ENCODE data around the gene DCT.

Gene DCT

DNA sequence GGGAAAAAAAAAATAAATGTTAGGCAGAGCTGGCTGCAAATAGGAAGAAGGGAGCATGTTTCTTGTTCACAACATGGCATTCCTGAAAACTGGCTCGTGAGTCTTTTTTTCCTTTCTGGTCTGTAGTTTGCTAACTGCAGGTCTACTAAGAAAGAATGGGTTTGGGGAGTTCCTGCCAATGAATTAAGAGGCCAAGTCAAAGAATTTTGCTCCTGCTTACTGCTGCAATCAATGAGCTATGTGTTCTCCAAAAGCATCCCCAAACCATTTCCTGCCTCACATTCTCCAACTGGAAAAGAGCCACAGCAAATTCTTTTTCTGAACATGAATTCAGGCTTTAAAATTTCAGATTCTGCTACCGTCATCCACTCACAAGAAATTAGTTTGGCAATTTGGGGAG lies 88.6 kb downstream of the DCT start:
- DNase-seq, result no peak

DNA sequence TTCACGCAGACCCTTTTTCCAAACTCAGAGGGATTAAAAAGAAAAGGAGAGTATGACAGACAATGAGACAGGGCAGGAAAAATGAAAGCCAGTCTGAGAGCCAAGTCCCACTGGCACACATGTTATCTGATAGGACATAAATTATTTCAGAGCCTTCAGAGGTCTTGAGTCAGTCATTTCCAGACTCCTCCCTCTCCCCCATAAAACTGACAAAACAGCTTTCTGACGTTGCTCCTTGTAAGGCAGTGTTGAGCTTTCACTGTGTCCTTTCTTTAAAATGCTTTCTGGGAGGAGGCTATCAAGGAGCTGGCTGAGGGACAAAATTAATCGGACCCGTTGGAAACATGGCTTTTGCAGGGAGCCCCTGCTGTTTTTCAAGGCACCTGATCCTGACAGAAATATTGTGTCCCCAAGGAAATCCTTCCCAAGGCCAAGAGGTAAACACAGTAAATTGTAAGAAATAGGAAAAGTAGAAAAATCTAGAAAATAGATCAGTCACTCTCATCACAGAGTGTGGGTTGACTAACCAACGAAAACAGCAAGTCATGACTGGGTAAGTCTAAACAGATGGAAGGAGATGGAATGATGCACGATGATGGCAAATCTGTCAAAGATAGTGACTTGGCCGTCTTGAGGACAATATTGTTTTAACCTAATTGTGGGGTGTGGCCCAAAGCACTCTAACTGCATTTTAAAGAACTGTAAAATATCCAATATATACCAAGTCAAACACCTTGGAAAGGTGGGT lies 89.7 kb downstream of the DCT start:
- DNase-seq, result no peak

DNA sequence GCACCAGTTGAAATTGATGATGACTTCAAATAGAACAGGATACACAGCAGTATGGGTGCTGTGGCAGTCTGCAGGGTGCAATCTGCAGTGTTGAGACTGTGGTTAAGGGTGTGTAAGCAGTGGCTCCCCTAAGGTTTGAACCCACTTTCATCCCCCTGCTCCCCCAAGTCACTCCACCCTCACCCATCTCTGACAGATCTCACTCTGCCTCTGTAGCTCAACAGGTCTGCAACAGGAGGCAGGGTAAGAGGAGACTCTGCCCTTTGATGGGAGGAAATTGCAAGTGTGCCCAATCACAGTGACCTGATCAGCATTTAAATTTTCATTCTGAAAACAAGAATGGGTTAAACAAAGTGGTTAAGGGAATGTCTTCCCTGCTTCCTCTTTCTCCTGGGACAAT lies 92.4 kb downstream of the DCT start:
- DNase-seq, result no peak
